Hypothalamus (tissue), 51 donors: ENCODE data around the gene ZBTB39.
"Not testable (repeated sequence)": the region's sequence is repeated elsewhere in the genome, so short reads cannot be mapped to it uniquely, and the experiment has no call there.

Source experiments
- DNase-seq, 51 donors: peaks; one replicate each; lab custom pipeline; 2025; lab: John Stamatoyannopoulos, UW

Gene ZBTB39

GRCh38 chr12:56983386-56983785 is 23.0 kb downstream of the ZBTB39 start:
- DNase-seq, result no peak

- DNase-seq, result not testable (repeated sequence)
These were observed 23.6 kb downstream of the ZBTB39 start for GRCh38 chr12:56982578-56983236.

- DNase-seq, result no peak
These were observed 25.3 kb downstream of the ZBTB39 start for GRCh38 chr12:56980941-56981530.

GRCh38 chr12:56980268-56980667 is 26.1 kb downstream of the ZBTB39 start:
- no peak for DNase-seq

GRCh38 chr12:56979628-56980027 is 26.7 kb downstream of the ZBTB39 start:
- no peak for DNase-seq

GRCh38 chr12:56978397-56979138 is 27.8 kb downstream of the ZBTB39 start:
- DNase-seq, result no peak

- DNase-seq, result not testable (repeated sequence)
These were observed 29.0 kb downstream of the ZBTB39 start for GRCh38 chr12:56977361-56977760.

GRCh38 chr12:56974224-56974623 is 32.1 kb downstream of the ZBTB39 start:
- not testable (repeated sequence) for DNase-seq

- DNase-seq, result not testable (repeated sequence)
These were observed 37.4 kb downstream of the ZBTB39 start for GRCh38 chr12:56968910-56969309.

- not testable (repeated sequence) for DNase-seq
These were observed 40.2 kb downstream of the ZBTB39 start for GRCh38 chr12:56965997-56966642.

- not testable (repeated sequence) for DNase-seq
These were observed 41.2 kb downstream of the ZBTB39 start for GRCh38 chr12:56965124-56965523.

- not testable (repeated sequence) for DNase-seq
These were observed 42.8 kb downstream of the ZBTB39 start for GRCh38 chr12:56963557-56963956.

- DNase-seq, result not testable (repeated sequence)
These were observed 44.1 kb downstream of the ZBTB39 start for GRCh38 chr12:56962247-56962646.

GRCh38 chr12:56958422-56958821 is 47.9 kb downstream of the ZBTB39 start:
- DNase-seq, result no peak

GRCh38 chr12:56957229-56958052 is 48.9 kb downstream of the ZBTB39 start, which contains the start of gene RDH16:
Gene RDH16 (minus strand): TSS chr12:56957608. CDS start chr12:56957462, 146 bp downstream.
- no peak for DNase-seq

GRCh38 chr12:56955631-56956256 is 50.6 kb downstream of the ZBTB39 start:
- DNase-seq, result no peak

- DNase-seq, result no peak
These were observed 51.4 kb downstream of the ZBTB39 start for GRCh38 chr12:56954958-56955355.

- DNase-seq, result no peak
These were observed 52.0 kb downstream of the ZBTB39 start for GRCh38 chr12:56954057-56954957.

- no peak for DNase-seq
These were observed 53.0 kb downstream of the ZBTB39 start for GRCh38 chr12:56953314-56953713.
